Liver (tissue), 2 donors: ENCODE data around the gene SOX5.

Experiments
- YY1 ChIP-seq: IDR thresholded peaks from 2 replicates; pipeline ENCODE4 v1.6.1; 2016; ENCODE audit warnings: antibody characterized with exemption, mild to moderate bottlenecking
- TF ChIP-seq, protein P1 (sequence below): fragments of 150-350 bp; IDR thresholded peaks from 2 replicates; pipeline ENCODE4 v1.5.1; 2017; ENCODE audit warnings: improper control_type of control experiment, low read depth, low read length; ENCODE audit not compliant: missing input control
- TF ChIP-seq, protein P2 (sequence below): IDR thresholded peaks from 2 replicates; pipeline ENCODE4 v1.6.1; 2016; ENCODE audit warnings: antibody characterized with exemption, mild to moderate bottlenecking
- donor health status: healthy.

DNA sequence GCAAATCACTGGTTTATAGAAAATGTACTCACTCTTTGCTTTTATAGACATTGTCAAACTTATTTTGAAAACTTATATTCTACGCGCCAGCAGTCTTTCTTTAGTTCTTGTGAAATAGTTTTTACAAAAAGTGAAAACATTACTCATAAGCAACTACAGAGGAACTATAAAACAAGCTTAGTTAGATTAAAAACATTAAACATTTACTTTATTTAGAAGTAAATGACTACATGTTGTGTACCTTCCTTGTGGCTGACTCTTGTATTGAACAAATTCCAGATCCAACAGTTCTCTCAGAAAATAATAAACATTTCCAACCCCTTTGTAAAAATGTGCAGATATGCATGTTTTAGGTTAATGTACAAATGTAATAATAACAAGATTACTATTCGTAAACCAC, 198.5 kb downstream of the SOX5 start:
- TF ChIP-seq, protein P1, sequence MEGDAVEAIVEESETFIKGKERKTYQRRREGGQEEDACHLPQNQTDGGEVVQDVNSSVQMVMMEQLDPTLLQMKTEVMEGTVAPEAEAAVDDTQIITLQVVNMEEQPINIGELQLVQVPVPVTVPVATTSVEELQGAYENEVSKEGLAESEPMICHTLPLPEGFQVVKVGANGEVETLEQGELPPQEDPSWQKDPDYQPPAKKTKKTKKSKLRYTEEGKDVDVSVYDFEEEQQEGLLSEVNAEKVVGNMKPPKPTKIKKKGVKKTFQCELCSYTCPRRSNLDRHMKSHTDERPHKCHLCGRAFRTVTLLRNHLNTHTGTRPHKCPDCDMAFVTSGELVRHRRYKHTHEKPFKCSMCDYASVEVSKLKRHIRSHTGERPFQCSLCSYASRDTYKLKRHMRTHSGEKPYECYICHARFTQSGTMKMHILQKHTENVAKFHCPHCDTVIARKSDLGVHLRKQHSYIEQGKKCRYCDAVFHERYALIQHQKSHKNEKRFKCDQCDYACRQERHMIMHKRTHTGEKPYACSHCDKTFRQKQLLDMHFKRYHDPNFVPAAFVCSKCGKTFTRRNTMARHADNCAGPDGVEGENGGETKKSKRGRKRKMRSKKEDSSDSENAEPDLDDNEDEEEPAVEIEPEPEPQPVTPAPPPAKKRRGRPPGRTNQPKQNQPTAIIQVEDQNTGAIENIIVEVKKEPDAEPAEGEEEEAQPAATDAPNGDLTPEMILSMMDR = no peak
- TF ChIP-seq, protein P2, sequence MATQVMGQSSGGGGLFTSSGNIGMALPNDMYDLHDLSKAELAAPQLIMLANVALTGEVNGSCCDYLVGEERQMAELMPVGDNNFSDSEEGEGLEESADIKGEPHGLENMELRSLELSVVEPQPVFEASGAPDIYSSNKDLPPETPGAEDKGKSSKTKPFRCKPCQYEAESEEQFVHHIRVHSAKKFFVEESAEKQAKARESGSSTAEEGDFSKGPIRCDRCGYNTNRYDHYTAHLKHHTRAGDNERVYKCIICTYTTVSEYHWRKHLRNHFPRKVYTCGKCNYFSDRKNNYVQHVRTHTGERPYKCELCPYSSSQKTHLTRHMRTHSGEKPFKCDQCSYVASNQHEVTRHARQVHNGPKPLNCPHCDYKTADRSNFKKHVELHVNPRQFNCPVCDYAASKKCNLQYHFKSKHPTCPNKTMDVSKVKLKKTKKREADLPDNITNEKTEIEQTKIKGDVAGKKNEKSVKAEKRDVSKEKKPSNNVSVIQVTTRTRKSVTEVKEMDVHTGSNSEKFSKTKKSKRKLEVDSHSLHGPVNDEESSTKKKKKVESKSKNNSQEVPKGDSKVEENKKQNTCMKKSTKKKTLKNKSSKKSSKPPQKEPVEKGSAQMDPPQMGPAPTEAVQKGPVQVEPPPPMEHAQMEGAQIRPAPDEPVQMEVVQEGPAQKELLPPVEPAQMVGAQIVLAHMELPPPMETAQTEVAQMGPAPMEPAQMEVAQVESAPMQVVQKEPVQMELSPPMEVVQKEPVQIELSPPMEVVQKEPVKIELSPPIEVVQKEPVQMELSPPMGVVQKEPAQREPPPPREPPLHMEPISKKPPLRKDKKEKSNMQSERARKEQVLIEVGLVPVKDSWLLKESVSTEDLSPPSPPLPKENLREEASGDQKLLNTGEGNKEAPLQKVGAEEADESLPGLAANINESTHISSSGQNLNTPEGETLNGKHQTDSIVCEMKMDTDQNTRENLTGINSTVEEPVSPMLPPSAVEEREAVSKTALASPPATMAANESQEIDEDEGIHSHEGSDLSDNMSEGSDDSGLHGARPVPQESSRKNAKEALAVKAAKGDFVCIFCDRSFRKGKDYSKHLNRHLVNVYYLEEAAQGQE = no peak
- no peak for TF ChIP-seq YY1
